OCI-LY1 (cell line): Measurements from ENCODE around the gene RNU2-63P.
A peak's percentile ranks its signal among the peaks of the same experiment; 100 is the strongest.
"Not testable (repeated sequence)": the region's sequence is repeated elsewhere in the genome, so short reads cannot be mapped to it uniquely, and the experiment has no call there.

Experiments
- H2AFZ ChIP-seq: fragments of 200-600 bp; sonication (generic), shearing (Covaris generic); 2 replicates; pipeline ENCODE4 v1.6.0; 2014; ENCODE audit warnings: antibody characterized with exemption, mild to moderate bottlenecking, low read length
- H3F3A ChIP-seq: fragments of 200-600 bp; sonication (generic), shearing (Covaris generic); 2 replicates; pipeline ENCODE4 v1.6.0; 2014; ENCODE audit warnings: mild to moderate bottlenecking, antibody characterized with exemption, low read length, moderate library complexity; ENCODE audit not compliant: insufficient read depth
- H3K27ac ChIP-seq: fragments of 200-600 bp; sonication (generic); 2 replicates; pipeline ENCODE4 v1.5.1; 2014; ENCODE audit warnings: low read length, mixed run types, mild to moderate bottlenecking, low read depth; ENCODE audit not compliant: poor library complexity, severe bottlenecking
- H3K27me3 ChIP-seq: fragments of 200-600 bp; sonication (generic); 2 replicates; pipeline ENCODE4 v1.6.0; 2014; ENCODE audit warnings: antibody characterized with exemption, mild to moderate bottlenecking, low read length, moderate library complexity; ENCODE audit not compliant: insufficient read depth
- H3K36me3 ChIP-seq: fragments of 200-600 bp; sonication (generic); 2 replicates; pipeline ENCODE4 v1.6.1; 2014; ENCODE audit warnings: mild to moderate bottlenecking, antibody characterized with exemption, low read length, moderate library complexity, mixed read lengths; ENCODE audit not compliant: insufficient read depth
- H3K4me1 ChIP-seq: fragments of 200-600 bp; sonication (generic); 2 replicates; pipeline ENCODE4 v1.5.1; 2014; ENCODE audit warnings: mild to moderate bottlenecking, low read length, moderate library complexity; ENCODE audit not compliant: insufficient read depth, severe bottlenecking
- H3K4me2 ChIP-seq: fragments of 200-600 bp; sonication (generic), shearing (Covaris generic); 2 replicates; pipeline ENCODE4 v1.6.1; 2014; ENCODE audit warnings: low read length
- H3K4me3 ChIP-seq: fragments of 200-600 bp; sonication (generic); 2 replicates; pipeline ENCODE4 v1.5.1; 2014; ENCODE audit warnings: low read length, low read depth, mild to moderate bottlenecking, mixed read lengths; ENCODE audit not compliant: poor library complexity, severe bottlenecking
- H3K79me2 ChIP-seq: fragments of 200-600 bp; shearing (Covaris generic); 2 replicates; pipeline ENCODE4 v1.6.1; 2016; ENCODE audit warnings: mixed run types, low read length, mixed read lengths; ENCODE audit not compliant: insufficient read depth
- H3K9ac ChIP-seq: fragments of 200-600 bp; sonication (generic), shearing (Covaris generic); 2 replicates; pipeline ENCODE4 v1.6.1; 2014; ENCODE audit warnings: mild to moderate bottlenecking, low read length, mixed read lengths
- H3K9me2 ChIP-seq: fragments of 200-600 bp; sonication (generic), shearing (Covaris generic); 2 replicates; pipeline ENCODE4 v1.6.1; 2014; ENCODE audit warnings: low read depth, mild to moderate bottlenecking, low read length, mixed read lengths
- H3K9me3 ChIP-seq: fragments of 200-600 bp; shearing (Covaris generic); 2 replicates; pipeline ENCODE4 v1.6.1; 2014; ENCODE audit warnings: low read length, mixed read lengths
- H4K20me1 ChIP-seq: fragments of 200-600 bp; sonication (generic), shearing (Covaris generic); 2 replicates; pipeline ENCODE4 v1.6.0; 2016; ENCODE audit warnings: mild to moderate bottlenecking, low read length; ENCODE audit not compliant: insufficient read depth
- CTCF ChIP-seq: fragments of 200-600 bp; sonication (generic), shearing (Covaris generic); IDR thresholded peaks from 2 replicates; pipeline ENCODE4 v1.5.1; 2017; ENCODE audit warnings: mild to moderate bottlenecking, antibody characterized with exemption, low read length, moderate library complexity, mixed read lengths
- EZH2 ChIP-seq: fragments of 200-600 bp; sonication (generic), shearing (Covaris generic); IDR thresholded peaks from 2 replicates; pipeline ENCODE4 v1.8.0; 2017; ENCODE audit warnings: borderline replicate concordance, mixed run types, mild to moderate bottlenecking, antibody characterized with exemption, low read length, moderate library complexity, mixed read lengths

RNU2-63P gene

GRCh38 chr2:88022669-88022921 lies 6.2 kb upstream of the RNU2-63P start:
- Histone ChIP-seq H3K9me2 (no peaks in the 10 kb centered on the region), H3F3A (no peaks in the 10 kb centered on the region), H3K4me1 (peaks cover 5% of the 10 kb centered on the region), H3K4me2 (no peak overlapping the region), H3K36me3 (no peaks in the 10 kb centered on the region; the same call in 1 of the 2 replicates), H3K79me2 (no peaks in the 10 kb centered on the region), H3K9ac (no peak overlapping the region), H4K20me1 (no peaks in the 10 kb centered on the region), H3K4me3 (no peak overlapping the region), H3K9me3 (peaks cover 9% of the 10 kb centered on the region; the same call in 1 of the 2 replicates), H2AFZ (no peak overlapping the region), H3K27ac (no peak overlapping the region), H3K27me3 (no peaks in the 10 kb centered on the region)
- TF ChIP-seq CTCF (no peak), EZH2 (no peak)

GRCh38 chr2:88019985-88020384 lies 3.6 kb upstream of the RNU2-63P start:
- Histone ChIP-seq H3K36me3 (no peaks in the 10 kb centered on the region; the same call in 1 of the 2 replicates), H3K9me3 (peaks cover 9% of the 10 kb centered on the region; the same call in 1 of the 2 replicates), H2AFZ (no peak overlapping the region), H3K9ac (no peak overlapping the region), H3K4me2 (no peak overlapping the region), H3K4me3 (no peak overlapping the region), H3K27me3 (no peaks in the 10 kb centered on the region), H4K20me1 (no peaks in the 10 kb centered on the region), H3K79me2 (no peaks in the 10 kb centered on the region), H3F3A (no peaks in the 10 kb centered on the region), H3K27ac (no peak overlapping the region), H3K4me1 (peaks cover 20% of the 10 kb centered on the region), H3K9me2 (no peaks in the 10 kb centered on the region)
- TF ChIP-seq CTCF (no peak), EZH2 (no peak)

GRCh38 chr2:88018909-88019308 lies 2.6 kb upstream of the RNU2-63P start:
- no peaks in the 10 kb centered on the region for H3K27me3 ChIP-seq
- H3K79me2 ChIP-seq, result no peaks in the 10 kb centered on the region
- no peaks in the 10 kb centered on the region for H4K20me1 ChIP-seq
- no peak overlapping the region for H3K4me3 ChIP-seq
- H3F3A ChIP-seq, result no peaks in the 10 kb centered on the region
- no peaks in the 10 kb centered on the region for H3K9me2 ChIP-seq
- H3K9ac ChIP-seq, result no peak overlapping the region
- H3K4me2 ChIP-seq, result no peak overlapping the region
- no peaks in the 10 kb centered on the region; the same call in 1 of the 2 replicates for H3K36me3 ChIP-seq
- H3K9me3 ChIP-seq, result peaks cover 9% of the 10 kb centered on the region; the same call in 1 of the 2 replicates
- H3K4me1 ChIP-seq, result peaks cover 20% of the 10 kb centered on the region
- H2AFZ ChIP-seq, result no peak overlapping the region
- no peak overlapping the region for H3K27ac ChIP-seq
- TF ChIP-seq EZH2 (no peak), CTCF (no peak)

GRCh38 chr2:88018077-88018805 lies 1.9 kb upstream of the RNU2-63P start:
- Histone ChIP-seq H3K4me3 (peak overlapping the region; percentile 74), H3K4me2 (peak overlapping the region; percentile 81), H3K4me1 (peaks cover 20% of the 10 kb centered on the region)
- H3K9me3 ChIP-seq, H3K27ac ChIP-seq, H3K36me3 ChIP-seq, H3F3A ChIP-seq, H3K9me2 ChIP-seq, H3K9ac ChIP-seq, H3K79me2 ChIP-seq, H3K27me3 ChIP-seq, H2AFZ ChIP-seq, H4K20me1 ChIP-seq: not testable (repeated sequence)

- not testable (repeated sequence) for H2AFZ ChIP-seq, H3K79me2 ChIP-seq, H3F3A ChIP-seq, H4K20me1 ChIP-seq, H3K9me3 ChIP-seq, H3K9me2 ChIP-seq, H3K27me3 ChIP-seq, H3K36me3 ChIP-seq
- Histone ChIP-seq H3K9ac (peak overlapping the region; percentile 71), H3K4me1 (peaks cover 20% of the 10 kb centered on the region), H3K27ac (peak overlapping the region; percentile 75), H3K4me2 (peak overlapping the region; percentile 81), H3K4me3 (peak overlapping the region; percentile 74)
Measured at GRCh38 chr2:88017780-88018038, 1.4 kb upstream of the RNU2-63P start.
